ENCODE measurements around the gene NEURL3. TPM values are rescaled to one million over a fixed set of nuclear protein-coding genes. Genes with fewer than 3 reads are reported as not detected.
"Not testable (repeated sequence)": the region's sequence is repeated elsewhere in the genome, so short reads cannot be mapped to it uniquely, and the experiment has no call there.

NEURL3 gene, protein sequence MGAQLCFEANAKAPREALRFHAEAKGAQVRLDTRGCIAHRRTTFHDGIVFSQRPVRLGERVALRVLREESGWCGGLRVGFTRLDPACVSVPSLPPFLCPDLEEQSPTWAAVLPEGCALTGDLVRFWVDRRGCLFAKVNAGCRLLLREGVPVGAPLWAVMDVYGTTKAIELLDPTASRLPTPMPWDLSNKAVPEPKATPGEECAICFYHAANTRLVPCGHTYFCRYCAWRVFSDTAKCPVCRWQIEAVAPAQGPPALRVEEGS
- total RNA-seq (2014; rRNA removed; shearing (Covaris generic)) (not detected in 2 replicates), polyA plus RNA-seq (2016; fragmentation: Nextera tagmentation; extraction: Ambion mirVana) (not detected in 2 replicates)

DNA sequence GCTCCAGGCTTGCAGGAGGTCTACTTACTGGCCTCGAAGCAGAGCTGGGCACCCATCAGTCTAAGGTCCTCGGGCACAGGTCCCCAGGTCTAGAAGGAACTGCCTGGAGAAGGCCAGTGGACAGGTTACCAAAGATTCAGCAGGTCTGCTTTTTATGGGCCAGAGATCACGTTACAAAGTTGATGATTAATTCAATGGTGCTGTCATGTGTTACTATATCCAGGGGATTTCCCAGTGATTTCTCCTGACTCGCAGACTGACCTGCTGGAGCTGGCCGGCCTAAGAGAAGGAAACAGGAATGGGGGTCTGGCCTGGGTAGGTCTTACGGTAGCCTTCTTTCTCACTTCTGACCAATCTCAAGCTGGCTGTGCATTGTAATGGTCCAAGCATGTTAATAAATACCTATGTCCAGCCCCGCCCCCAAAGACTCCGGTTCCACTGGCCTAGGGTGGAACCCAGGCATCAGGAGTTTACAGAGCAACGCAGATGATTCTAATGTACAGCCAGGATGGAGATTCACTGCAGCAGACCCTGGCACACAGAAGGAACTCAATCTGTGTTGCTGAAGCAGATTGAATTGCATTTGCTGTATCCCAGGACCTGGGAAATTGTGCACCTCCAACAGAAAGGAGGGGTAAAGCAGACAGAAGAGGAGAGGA is at the start of gene NEURL3:
NEURL3 (minus strand) TSS at position 127 of the 659 bp plus-strand sequence; CDS start at position 56, 71 bp downstream.
- H3K27ac ChIP-seq: no peak within 1 kb of the TSS
- no peak within 1 kb of the TSS for H2AFZ ChIP-seq
- WGBS, 2 experiments (ENCODE audit: low coverage in 1 of 2, low lambda C conversion rate in 2 of 2, missing lambda C conversion rate in 2 of 2): 68 to 74% methylated on average over 9 of the region's 9 CpGs
- H3K9ac ChIP-seq: no peak within 1 kb of the TSS
- no peaks in the 10 kb centered on the region for H3K4me1 ChIP-seq (ENCODE audit: insufficient read depth)
- no peaks in the 10 kb centered on the region for H3K9me3 ChIP-seq (ENCODE audit: low read depth)
- peaks cover 7% of the 10 kb centered on the region for H3K27me3 ChIP-seq (replicated peaks; ENCODE audit: insufficient read depth)
- H3F3A ChIP-seq (ENCODE audit: insufficient read depth): peaks cover 5% of the 10 kb centered on the region; the same call in 1 of the 2 replicates
- no peaks in the 10 kb centered on the region for H4K20me1 ChIP-seq (ENCODE audit: insufficient read depth)
- no peaks in the 10 kb centered on the region for H3K9me2 ChIP-seq (ENCODE audit: insufficient read depth)
- no peak for TF ChIP-seq EZH2phosphoT487 (IDR thresholded peaks at IDR 0.05; ENCODE audit: insufficient read depth, low read depth)
- no peak for TF ChIP-seq EZH2 (IDR thresholded peaks at IDR 0.05; ENCODE audit: insufficient read depth, poor library complexity, severe bottlenecking)
- DNase-seq: peak; percentile 75
- no peaks in the 10 kb centered on the region for H3K36me3 ChIP-seq (ENCODE audit: low read depth)
- H3K4me2 ChIP-seq (ENCODE audit: unreplicated experiment): no peak within 1 kb of the TSS
- no peaks in the 10 kb centered on the region for H3K79me2 ChIP-seq (ENCODE audit: insufficient read depth)
- no peak within 1 kb of the TSS for H3K4me3 ChIP-seq
- in situ Hi-C loops (cut with MboI): loop anchor here (5.0 to 25.0 kb wide), 3 partner anchors 93 to 493 kb away; no protein-coding TSS in a partner anchor

GRCh38 chr2:96554293-96555145 is 49.4 kb upstream of the NEURL3 start:
- H2AFZ ChIP-seq: peak overlapping the region; percentile 39; the same call in 1 of the 2 replicates

GRCh38 chr2:96553957-96554292 is 48.8 kb upstream of the NEURL3 start:
- DNase-seq; H3K4me1 ChIP-seq (ENCODE audit: insufficient read depth); H3K79me2 ChIP-seq (ENCODE audit: insufficient read depth); in situ Hi-C loops (cut with MboI); H3K9me3 ChIP-seq (ENCODE audit: low read depth); H3F3A ChIP-seq (ENCODE audit: insufficient read depth); H3K4me3 ChIP-seq; H3K27me3 ChIP-seq (replicated peaks; ENCODE audit: insufficient read depth); H4K20me1 ChIP-seq (ENCODE audit: insufficient read depth); H3K9ac ChIP-seq; H3K36me3 ChIP-seq (ENCODE audit: low read depth); H3K27ac ChIP-seq; H3K9me2 ChIP-seq (ENCODE audit: insufficient read depth): not testable (repeated sequence)
- Histone ChIP-seq H2AFZ (peak overlapping the region; percentile 39; the same call in 1 of the 2 replicates), H3K4me2 (ENCODE audit: unreplicated experiment) (peak overlapping the region; percentile 33)
- WGBS, 2 experiments (ENCODE audit: low coverage in 1 of 2, low lambda C conversion rate in 2 of 2, missing lambda C conversion rate in 2 of 2): 41 to 42% methylated on average over 9 of the region's 9 CpGs

More at GRCh38 chr2:96554293-96555145, 49.4 kb upstream of the NEURL3 start:
- no peaks in the 10 kb centered on the region for H4K20me1 ChIP-seq (ENCODE audit: insufficient read depth)
- peaks cover 6% of the 10 kb centered on the region; the same call in 1 of the 2 replicates for H3F3A ChIP-seq (ENCODE audit: insufficient read depth)
- no peaks in the 10 kb centered on the region for H3K36me3 ChIP-seq (ENCODE audit: low read depth)
- no peak overlapping the region for H3K9ac ChIP-seq
- TF ChIP-seq EZH2 (IDR thresholded peaks at IDR 0.05; ENCODE audit: insufficient read depth, poor library complexity, severe bottlenecking) (no peak), EZH2phosphoT487 (IDR thresholded peaks at IDR 0.05; ENCODE audit: insufficient read depth, low read depth) (no peak)
- peak overlapping the region; percentile 33 for H3K4me2 ChIP-seq (ENCODE audit: unreplicated experiment)
- DNase-seq: peak; percentile 76
- no peak overlapping the region for H3K27ac ChIP-seq
- H3K27me3 ChIP-seq (replicated peaks; ENCODE audit: insufficient read depth): no peaks in the 10 kb centered on the region
- no peaks in the 10 kb centered on the region for H3K9me2 ChIP-seq (ENCODE audit: insufficient read depth)
- no peaks in the 10 kb centered on the region for H3K79me2 ChIP-seq (ENCODE audit: insufficient read depth)
- 20 to 22% methylated on average over 33 to 35 of the region's 35 CpGs for WGBS, 2 experiments (ENCODE audit: low coverage in 1 of 2, low lambda C conversion rate in 2 of 2, missing lambda C conversion rate in 2 of 2)
- H3K4me1 ChIP-seq (ENCODE audit: insufficient read depth): peaks cover 9% of the 10 kb centered on the region
- no peak overlapping the region; the same call in 1 of the 2 replicates for H3K4me3 ChIP-seq
- in situ Hi-C loops (cut with MboI): no loop called here
- H3K9me3 ChIP-seq (ENCODE audit: low read depth): no peaks in the 10 kb centered on the region

All from GM23248 (cell line).